CD14-positive monocyte (primary cell): ENCODE measurements around the gene STK32C. TPM values are rescaled to one million over a fixed set of nuclear protein-coding genes. Genes with fewer than 3 reads are reported as not detected.
A peak's percentile ranks its signal among the peaks of the same experiment; 100 is the strongest.

Experiments used
- DNase-seq, 3 donors: peaks; one replicate each; pipeline ENCODE4 v3.0.0-alpha.2; 2011 to 2022
- H2AFZ ChIP-seq: 2 replicates; pipeline ENCODE4 v1.6.0; 2012; ENCODE audit warnings: mild to moderate bottlenecking, low read depth, low read length, inconsistent platforms; ENCODE audit not compliant: insufficient read depth, poor library complexity, severe bottlenecking
- H3K27ac ChIP-seq, 2 donors: 1 replicate in 1 of 2; 2 replicates in 1 of 2; pipeline ENCODE4 v1.5.1; 2012 to 2013; ENCODE audit warnings: low read length in 2 of 2, control low read depth in 1 of 2, inconsistent platforms in 1 of 2, low read depth in 1 of 2, mild to moderate bottlenecking in 1 of 2
- H3K27me3 ChIP-seq, 2 donors: one replicate each; pipeline versions ENCODE4 v1.6.0 to v1.6.1; 2011 to 2013; ENCODE audit warnings: low read length in 2 of 2; ENCODE audit not compliant: control insufficient read depth in 2 of 2, insufficient read depth in 2 of 2
- H3K36me3 ChIP-seq, 2 donors: replicated peaks in 1 of 2; 1 replicate in 1 of 2; 2 replicates in 1 of 2; pipeline versions ENCODE4 v1.5.1 to v1.6.1; 2012 to 2013; ENCODE audit warnings: low read length in 2 of 2, control low read depth in 1 of 2, inconsistent platforms in 1 of 2, mild to moderate bottlenecking in 1 of 2; ENCODE audit not compliant: insufficient read depth in 2 of 2, control insufficient read depth in 1 of 2
- H3K4me1 ChIP-seq, 2 donors: 1 replicate in 1 of 2; 2 replicates in 1 of 2; pipeline versions ENCODE4 v1.5.1 to v1.6.1; 2012 to 2013; ENCODE audit warnings: low read length in 2 of 2, control low read depth in 1 of 2, inconsistent platforms in 1 of 2, mild to moderate bottlenecking in 1 of 2, moderate library complexity in 1 of 2; ENCODE audit not compliant: insufficient read depth in 2 of 2, control insufficient read depth in 1 of 2
- H3K4me2 ChIP-seq: replicated peaks from 2 replicates; pipeline ENCODE3; 2012; ENCODE audit warnings: low read length, moderate library complexity, mild to moderate bottlenecking; ENCODE audit not compliant: poor library complexity, severe bottlenecking; ENCODE audit errors: extremely low read depth
- H3K4me3 ChIP-seq, 3 experiments: fragments of 200-600 bp in 1 of 3; sonication (generic) in 1 of 3; replicated peaks in 1 of 3; 1 replicate in 2 of 3; 2 replicates in 1 of 3; pipeline ENCODE4 v1.5.1; 2011 to 2013; ENCODE audit warnings: low read length in 3 of 3, mild to moderate bottlenecking in 3 of 3, control low read depth in 2 of 3, low read depth in 2 of 3, inconsistent platforms in 1 of 3, moderate library complexity in 1 of 3
- H3K79me2 ChIP-seq: 2 replicates; pipeline ENCODE4 v1.6.0; 2012; ENCODE audit warnings: mild to moderate bottlenecking, control low read depth, inconsistent platforms, low read length, moderate library complexity; ENCODE audit not compliant: insufficient read depth
- H3K9ac ChIP-seq: 2 replicates; pipeline ENCODE4 v1.6.0; 2017; ENCODE audit warnings: low read length, mild to moderate bottlenecking; ENCODE audit not compliant: insufficient read depth, poor library complexity, severe bottlenecking
- H3K9me3 ChIP-seq, 2 donors: replicated peaks in 1 of 2; 1 replicate in 1 of 2; 2 replicates in 1 of 2; pipeline versions ENCODE4 v1.5.1 to v1.6.1; 2012 to 2013; ENCODE audit warnings: low read length in 2 of 2, control low read depth in 1 of 2; ENCODE audit not compliant: control insufficient read depth in 1 of 2, insufficient read depth in 1 of 2
- H4K20me1 ChIP-seq: 2 replicates; pipeline ENCODE4 v1.6.0; 2012; ENCODE audit warnings: mild to moderate bottlenecking, low read length, control low read depth, moderate library complexity; ENCODE audit not compliant: insufficient read depth
- H3K27ac Mint-ChIP-seq, 7 donors: one replicate each; pipeline ENCODE4 v1.8.0; 2020; ENCODE audit warnings: mild to moderate bottlenecking in 7 of 7, mixed read lengths in 7 of 7, moderate library complexity in 6 of 7, inconsistent platforms in 2 of 7
- H3K27me3 Mint-ChIP-seq, 3 donors: one replicate each; pipeline ENCODE4 v1.8.0; 2021 to 2022; ENCODE audit warnings: low read depth in 3 of 3, mild to moderate bottlenecking in 3 of 3, mixed read lengths in 3 of 3, moderate library complexity in 3 of 3, inconsistent platforms in 1 of 3
- H3K36me3 Mint-ChIP-seq, 2 donors: one replicate each; pipeline ENCODE4 v1.8.0; 2020; ENCODE audit warnings: mixed read lengths in 2 of 2, inconsistent platforms in 1 of 2, mild to moderate bottlenecking in 1 of 2
- H3K4me1 Mint-ChIP-seq: one replicate; pipeline ENCODE4 v1.8.0; 2020; ENCODE audit warnings: mild to moderate bottlenecking, mixed read lengths
- H3K4me3 Mint-ChIP-seq, 2 donors: one replicate each; pipeline ENCODE4 v1.8.0; 2020; ENCODE audit warnings: mild to moderate bottlenecking in 2 of 2, mixed read lengths in 2 of 2, moderate library complexity in 1 of 2
- H3K9me3 Mint-ChIP-seq, 7 donors: one replicate each; pipeline ENCODE4 v1.8.0; 2020 to 2022; ENCODE audit warnings: mixed read lengths in 7 of 7, mild to moderate bottlenecking in 6 of 7, moderate library complexity in 6 of 7, inconsistent platforms in 2 of 7
- WGBS: methylation state at CpG from one replicate; pipeline ENCODE4 v1.1.5; 2013; ENCODE audit warnings: missing lambda C conversion rate; ENCODE audit not compliant: insufficient coverage; 5-methylcytosine and 5-hydroxymethylcytosine counted together
- intact Hi-C, 2 donors: fragments of 100-400 bp; cut with micrococcal nuclease; formaldehyde crosslinking; loops; one replicate each; pipeline versions ENCODE4 v1.15.0 to v1.15.1; 2023
- polyA plus RNA-seq, 3 donors: library from polyadenylated mRNA; depleted of rRNA in 1 of 3; unstranded in 2 of 3; stranded (reverse) in 1 of 3; fragments of 300-500 nt in 2 of 3; fragments of >200 nt in 1 of 3; fragmentation: Illumina TruSeq in 2 of 3; gene quantifications; 1 replicate in 2 of 3; 2 replicates in 1 of 3; pipeline ENCODE4 v1.2.3, GENCODE V29; 2012 to 2021
- TF ChIP-seq, protein P1 (sequence below): fragments of 200-600 bp; IDR thresholded peaks from one replicate; pipeline ENCODE4 v1.8.0; 2022; ENCODE audit warnings: antibody characterized with exemption, mild to moderate bottlenecking

STK32C gene
- polyA plus RNA-seq, 3 donors = 13.6 to 22.8 (median 18.4) TPM

GRCh38 chr10:132206806-132207535, 100.8 kb downstream of the STK32C start:
- no peak for DNase-seq
- no peak overlapping the region for H3K27ac ChIP-seq
- no peak overlapping the region for H2AFZ ChIP-seq
- H3K4me2 ChIP-seq = no peak overlapping the region
- peaks cover 0 to 8% (median 0%) of the 10 kb centered on the region in 3 donors for H3K27me3 Mint-ChIP-seq
- WGBS = 87% methylated on average over 22 of the region's 29 CpGs
- no peak overlapping the region for H3K27ac Mint-ChIP-seq
- intact Hi-C loops = no loop called here
- TF ChIP-seq, protein P1, sequence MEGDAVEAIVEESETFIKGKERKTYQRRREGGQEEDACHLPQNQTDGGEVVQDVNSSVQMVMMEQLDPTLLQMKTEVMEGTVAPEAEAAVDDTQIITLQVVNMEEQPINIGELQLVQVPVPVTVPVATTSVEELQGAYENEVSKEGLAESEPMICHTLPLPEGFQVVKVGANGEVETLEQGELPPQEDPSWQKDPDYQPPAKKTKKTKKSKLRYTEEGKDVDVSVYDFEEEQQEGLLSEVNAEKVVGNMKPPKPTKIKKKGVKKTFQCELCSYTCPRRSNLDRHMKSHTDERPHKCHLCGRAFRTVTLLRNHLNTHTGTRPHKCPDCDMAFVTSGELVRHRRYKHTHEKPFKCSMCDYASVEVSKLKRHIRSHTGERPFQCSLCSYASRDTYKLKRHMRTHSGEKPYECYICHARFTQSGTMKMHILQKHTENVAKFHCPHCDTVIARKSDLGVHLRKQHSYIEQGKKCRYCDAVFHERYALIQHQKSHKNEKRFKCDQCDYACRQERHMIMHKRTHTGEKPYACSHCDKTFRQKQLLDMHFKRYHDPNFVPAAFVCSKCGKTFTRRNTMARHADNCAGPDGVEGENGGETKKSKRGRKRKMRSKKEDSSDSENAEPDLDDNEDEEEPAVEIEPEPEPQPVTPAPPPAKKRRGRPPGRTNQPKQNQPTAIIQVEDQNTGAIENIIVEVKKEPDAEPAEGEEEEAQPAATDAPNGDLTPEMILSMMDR = no peak
- no peaks in the 10 kb centered on the region for H3K9me3 ChIP-seq
- H4K20me1 ChIP-seq = no peaks in the 10 kb centered on the region
- peaks cover 12 to 14% of the 10 kb centered on the region in 2 donors for H3K36me3 Mint-ChIP-seq
- H3K27me3 ChIP-seq = no peaks in the 10 kb centered on the region
- no peaks in the 10 kb centered on the region for H3K36me3 ChIP-seq
- H3K4me3 Mint-ChIP-seq = no peak overlapping the region
- H3K4me1 ChIP-seq = no peaks in the 10 kb centered on the region
- no peak overlapping the region for H3K4me3 ChIP-seq
- no peaks in the 10 kb centered on the region for H3K79me2 ChIP-seq
- no peaks in the 10 kb centered on the region for H3K4me1 Mint-ChIP-seq
- peaks cover 0 to 2% (median 0%) of the 10 kb centered on the region in 7 donors for H3K9me3 Mint-ChIP-seq
- no peak overlapping the region for H3K9ac ChIP-seq

DNA sequence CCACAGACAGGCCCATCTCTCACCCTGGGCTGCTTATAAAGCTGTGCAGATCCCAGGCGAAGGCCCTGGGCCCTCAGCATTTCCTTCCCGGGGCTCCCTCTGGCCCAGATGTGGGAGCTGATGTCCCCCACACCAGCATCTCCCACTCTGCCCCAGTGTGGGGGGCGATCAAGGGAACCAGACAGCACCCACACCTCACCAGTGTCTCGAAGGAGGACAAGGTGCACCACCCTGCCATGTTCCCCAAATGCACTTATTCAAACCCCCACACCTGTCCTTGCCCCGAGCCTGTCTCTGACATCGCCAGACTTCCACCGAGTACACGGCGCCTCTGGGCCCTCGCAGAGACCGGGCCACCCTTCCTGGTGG, 101.4 kb downstream of the STK32C start:
- H3K79me2 ChIP-seq = no peaks in the 10 kb centered on the region
- H3K36me3 Mint-ChIP-seq = peaks cover 7 to 14% of the 10 kb centered on the region in 2 donors
- peaks cover 0 to 5% (median under 1%) of the 10 kb centered on the region in 3 donors for H3K27me3 Mint-ChIP-seq
- H3K9me3 ChIP-seq = no peaks in the 10 kb centered on the region
- H3K27ac Mint-ChIP-seq = peak overlapping the region in 1 of 7 donors; percentile 42
- H2AFZ ChIP-seq = no peak overlapping the region
- H3K4me1 ChIP-seq = no peaks in the 10 kb centered on the region
- WGBS = 71% methylated on average over 6 of the region's 11 CpGs
- peaks cover 0 to 2% (median 0%) of the 10 kb centered on the region in 7 donors for H3K9me3 Mint-ChIP-seq
- H3K4me1 Mint-ChIP-seq = no peaks in the 10 kb centered on the region
- no peaks in the 10 kb centered on the region for H3K36me3 ChIP-seq
- H3K4me2 ChIP-seq = no peak overlapping the region
- DNase-seq = no peak
- no peaks in the 10 kb centered on the region for H3K27me3 ChIP-seq
- H3K27ac ChIP-seq = no peak overlapping the region
- no peak overlapping the region for H3K4me3 ChIP-seq
- no peak overlapping the region for H3K9ac ChIP-seq
- H4K20me1 ChIP-seq = no peaks in the 10 kb centered on the region
- intact Hi-C loops = no loop called here
- TF ChIP-seq, protein P1 = no peak
- H3K4me3 Mint-ChIP-seq = no peak overlapping the region
